NT2/D1 (cell line): Measurements from ENCODE around the gene EPHA4.

Experiments used
- SUZ12 ChIP-seq: IDR thresholded peaks from 2 replicates; pipeline ENCODE4 v1.6.1; 2011; ENCODE audit not compliant: insufficient read length, insufficient read depth; ENCODE audit errors: extremely low read depth
- YY1 ChIP-seq: IDR thresholded peaks from 2 replicates; pipeline ENCODE4 v1.6.1; 2011; ENCODE audit not compliant: insufficient read length, insufficient read depth
- ZNF274 ChIP-seq: IDR thresholded peaks from 2 replicates; pipeline ENCODE4 v1.6.1; 2011; ENCODE audit warnings: mild to moderate bottlenecking, low read depth, low read length

DNA sequence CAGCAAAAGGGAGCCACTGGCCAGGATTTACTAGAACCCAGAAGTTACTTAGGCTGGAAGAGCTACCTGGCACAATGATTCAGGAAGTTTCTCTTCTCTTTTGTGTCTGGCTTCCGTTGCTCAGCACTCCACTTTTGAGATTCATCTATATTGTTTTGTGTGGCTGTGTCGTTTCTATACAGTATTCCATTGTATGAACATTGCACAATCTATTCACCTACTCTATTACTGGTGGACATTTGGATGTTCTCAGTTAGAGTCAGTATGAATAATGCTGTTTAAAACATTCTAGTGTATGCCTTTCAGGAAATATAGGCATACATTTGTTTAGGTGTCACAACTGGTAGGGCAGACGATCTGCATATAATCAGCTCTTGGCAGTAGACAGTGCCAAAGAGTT is 36.3 kb upstream of the EPHA4 start:
- TF ChIP-seq YY1 (no peak), SUZ12 (no peak), ZNF274 (no peak)
